PC-3 (cell line): ENCODE results near the gene RGS11. TPM values are rescaled to one million over a fixed set of nuclear protein-coding genes. Genes with fewer than 3 reads are reported as not detected.

Experiments used
- ATAC-seq: fragments of 200-7000 bp; cut with Tn5 transposase; 2 replicates; pipeline ENCODE4 v1.9.1; 2020; ENCODE audit warnings: mild to moderate bottlenecking, moderate library complexity
- BruUV-seq: library from RNA; stranded (reverse); fragments of 400-500 nt; replicated peaks from 2 replicates; lab custom pipeline; 2021; lab: Mats Ljungman, UMichigan
- CTCF ChIA-PET: fragments of 300-600 bp; sonication (Branson Sonifier 250); formaldehyde crosslinking; loops from one replicate; lab custom pipeline; 2022; ENCODE audit warnings: antibody characterized with exemption; lab: Charles Lee
- POLR2A ChIA-PET: fragments of 300-600 bp; sonication (Branson Sonifier 250); formaldehyde crosslinking; loops from one replicate; lab custom pipeline; 2022; ENCODE audit warnings: antibody characterized with exemption; ENCODE audit not compliant: unreplicated experiment; lab: Charles Lee
- DNase-seq: peaks from one replicate; pipeline ENCODE4 v3.0.0-alpha.2; 2015
- H2AFZ ChIP-seq: fragments of 300-600 bp; sonication (generic); 2 replicates; pipeline ENCODE4 v1.6.0; 2016; ENCODE audit warnings: antibody characterized with exemption, low read length
- H3F3A ChIP-seq: fragments of 300-600 bp; sonication (generic); one replicate; pipeline ENCODE4 v1.6.0; 2017; ENCODE audit warnings: antibody characterized with exemption, low read length, control low read depth, mild to moderate bottlenecking; ENCODE audit not compliant: unreplicated experiment
- H3K27ac ChIP-seq: fragments of 300-600 bp; sonication (generic); 2 replicates; pipeline ENCODE4 v1.5.1; 2016; ENCODE audit warnings: mild to moderate bottlenecking, low read length
- H3K27me3 ChIP-seq: fragments of 300-600 bp; sonication (generic); 2 replicates; pipeline ENCODE4 v1.6.1; 2016; ENCODE audit warnings: low read length, mixed read lengths
- H3K36me3 ChIP-seq: fragments of 300-600 bp; sonication (generic); 2 replicates; pipeline ENCODE4 v1.6.1; 2016; ENCODE audit warnings: low read depth, mixed run types, low read length, mixed read lengths
- H3K4me1 ChIP-seq: fragments of 300-600 bp; sonication (generic); 2 replicates; pipeline ENCODE4 v1.5.1; 2016; ENCODE audit warnings: low read length; ENCODE audit not compliant: insufficient read depth
- H3K4me2 ChIP-seq: fragments of 300-600 bp; sonication (generic); 2 replicates; pipeline ENCODE4 v1.6.0; 2016; ENCODE audit warnings: low read length
- H3K4me3 ChIP-seq: fragments of 300-600 bp; sonication (generic); 2 replicates; pipeline ENCODE4 v1.5.1; 2016; ENCODE audit warnings: mild to moderate bottlenecking, low read length, mixed read lengths
- H3K79me2 ChIP-seq: fragments of 300-600 bp; sonication (generic); 2 replicates; pipeline ENCODE4 v1.6.1; 2017; ENCODE audit warnings: low read length, mixed read lengths
- H3K9ac ChIP-seq: fragments of 300-600 bp; sonication (generic); 2 replicates; pipeline ENCODE4 v1.6.0; 2016; ENCODE audit warnings: mild to moderate bottlenecking, low read length
- H3K9me2 ChIP-seq: fragments of 300-600 bp; sonication (generic); replicated peaks from 2 replicates; pipeline ENCODE4 v1.6.1; 2016; ENCODE audit warnings: mixed run types, low read length, mixed read lengths
- H3K9me3 ChIP-seq: fragments of 300-600 bp; sonication (generic); 2 replicates; pipeline ENCODE4 v1.6.1; 2016; ENCODE audit warnings: low read length, mixed read lengths
- H4K20me1 ChIP-seq: fragments of 300-600 bp; sonication (generic); 2 replicates; pipeline ENCODE4 v1.6.1; 2016; ENCODE audit warnings: low read length, mixed read lengths
- CTCF ChIP-seq: fragments of 300-600 bp; sonication (generic); conservative IDR thresholded peaks from 2 replicates; pipeline ENCODE4 v1.5.1; 2017; ENCODE audit warnings: antibody characterized with exemption, low read depth, mild to moderate bottlenecking, low read length
- EZH2 ChIP-seq: fragments of 300-600 bp; sonication (generic); IDR thresholded peaks from one replicate; pipeline ENCODE4 v1.6.1; 2017; ENCODE audit warnings: antibody characterized with exemption, mild to moderate bottlenecking, low read length; ENCODE audit not compliant: unreplicated experiment
- EZH2phosphoT487 ChIP-seq: fragments of 300-600 bp; sonication (generic); IDR thresholded peaks from 2 replicates; pipeline ENCODE4 v1.6.1; 2018; ENCODE audit warnings: mild to moderate bottlenecking, antibody characterized with exemption, low read length, borderline replicate concordance
- intact Hi-C: fragments of 100-400 bp; cut with micrococcal nuclease; formaldehyde crosslinking; loops from 2 replicates; pipeline ENCODE4 v1.9.0; 2023
- total RNA-seq: library from RNA; depleted of rRNA; stranded (reverse); fragments of >200 nt; gene quantifications from 2 replicates; pipeline ENCODE4 v1.2.3, GENCODE V29; 2014

Gene RGS11
- total RNA-seq, 1 experiment from 2014 or later = 1.2 TPM

- peaks cover 18% of the 10 kb centered on the region for H3K4me1 ChIP-seq
- H3K36me3 ChIP-seq = no peaks in the 10 kb centered on the region
- DNase-seq = no peak
- H4K20me1 ChIP-seq = no peaks in the 10 kb centered on the region; the same call in 1 of the 2 replicates
- TF ChIP-seq EZH2phosphoT487 = no peak
- TF ChIP-seq EZH2 = no peak
- TF ChIP-seq CTCF = no peak
- intact Hi-C loops = no loop called here
- no peaks in the 10 kb centered on the region for H3K9me3 ChIP-seq
- no peak overlapping the region for H3K27ac ChIP-seq
- BruUV-seq = no TSS peak
- no peak overlapping the region for H3K9ac ChIP-seq
- POLR2A ChIA-PET = no interaction called here
- H3K27me3 ChIP-seq = no peaks in the 10 kb centered on the region
- no peaks in the 10 kb centered on the region for H3K9me2 ChIP-seq
- ATAC-seq = no peak
- no peaks in the 10 kb centered on the region for H3F3A ChIP-seq
- no peak overlapping the region for H3K4me3 ChIP-seq
- no peak overlapping the region for H2AFZ ChIP-seq
- CTCF ChIA-PET = no interaction called here
- H3K4me2 ChIP-seq = no peak overlapping the region
- H3K79me2 ChIP-seq = peaks cover 35% of the 10 kb centered on the region
These were observed 48.4 kb upstream of the RGS11 start for GRCh38 chr16:324201-324450.

- Histone ChIP-seq H3K9ac (no peak overlapping the region), H2AFZ (no peak overlapping the region), H3K27ac (no peak overlapping the region), H3F3A (no peaks in the 10 kb centered on the region), H3K36me3 (no peaks in the 10 kb centered on the region), H3K4me1 (peaks cover 8% of the 10 kb centered on the region), H4K20me1 (no peaks in the 10 kb centered on the region; the same call in 1 of the 2 replicates), H3K27me3 (no peaks in the 10 kb centered on the region), H3K9me3 (no peaks in the 10 kb centered on the region), H3K9me2 (no peaks in the 10 kb centered on the region), H3K4me2 (no peak overlapping the region), H3K4me3 (no peak overlapping the region), H3K79me2 (peaks cover 30% of the 10 kb centered on the region)
- no peak for TF ChIP-seq EZH2phosphoT487
- no peak for TF ChIP-seq CTCF
- no peak for TF ChIP-seq EZH2
- CTCF ChIA-PET = no interaction called here
- POLR2A ChIA-PET = no interaction called here
- ATAC-seq (no peak), DNase-seq (no peak)
- intact Hi-C loops = no loop called here
- no TSS peak for BruUV-seq
These were observed 46.9 kb upstream of the RGS11 start for GRCh38 chr16:322476-323143.

GRCh38 chr16:321532-321931 lies 45.8 kb upstream of the RGS11 start:
- no peaks in the 10 kb centered on the region for H3K27me3 ChIP-seq
- no peak overlapping the region for H3K4me3 ChIP-seq
- H3K4me2 ChIP-seq = no peak overlapping the region
- DNase-seq (no peak), ATAC-seq (no peak)
- no peaks in the 10 kb centered on the region for H3K4me1 ChIP-seq
- CTCF ChIA-PET = no interaction called here
- H3K9me2 ChIP-seq = no peaks in the 10 kb centered on the region
- no peak overlapping the region for H2AFZ ChIP-seq
- peaks cover 35% of the 10 kb centered on the region for H3K79me2 ChIP-seq
- POLR2A ChIA-PET = no interaction called here
- H3K27ac ChIP-seq = no peak overlapping the region
- H3F3A ChIP-seq = no peaks in the 10 kb centered on the region
- H3K36me3 ChIP-seq = no peaks in the 10 kb centered on the region
- intact Hi-C loops = no loop called here
- H3K9me3 ChIP-seq = no peaks in the 10 kb centered on the region
- no TSS peak for BruUV-seq
- TF ChIP-seq EZH2 = no peak
- TF ChIP-seq CTCF = no peak
- no peak for TF ChIP-seq EZH2phosphoT487
- H4K20me1 ChIP-seq = no peaks in the 10 kb centered on the region; the same call in 1 of the 2 replicates
- H3K9ac ChIP-seq = no peak overlapping the region
